Measurements from ENCODE around the gene GPR78.
"Not testable (repeated sequence)": the region's sequence is repeated elsewhere in the genome, so short reads cannot be mapped to it uniquely, and the experiment has no call there.

The GPR78 gene

GRCh38 chr4:8564595-8564994, 15.6 kb upstream of the GPR78 start:
- DNase-seq (ENCODE audit: low spot score), result no peak

DNA sequence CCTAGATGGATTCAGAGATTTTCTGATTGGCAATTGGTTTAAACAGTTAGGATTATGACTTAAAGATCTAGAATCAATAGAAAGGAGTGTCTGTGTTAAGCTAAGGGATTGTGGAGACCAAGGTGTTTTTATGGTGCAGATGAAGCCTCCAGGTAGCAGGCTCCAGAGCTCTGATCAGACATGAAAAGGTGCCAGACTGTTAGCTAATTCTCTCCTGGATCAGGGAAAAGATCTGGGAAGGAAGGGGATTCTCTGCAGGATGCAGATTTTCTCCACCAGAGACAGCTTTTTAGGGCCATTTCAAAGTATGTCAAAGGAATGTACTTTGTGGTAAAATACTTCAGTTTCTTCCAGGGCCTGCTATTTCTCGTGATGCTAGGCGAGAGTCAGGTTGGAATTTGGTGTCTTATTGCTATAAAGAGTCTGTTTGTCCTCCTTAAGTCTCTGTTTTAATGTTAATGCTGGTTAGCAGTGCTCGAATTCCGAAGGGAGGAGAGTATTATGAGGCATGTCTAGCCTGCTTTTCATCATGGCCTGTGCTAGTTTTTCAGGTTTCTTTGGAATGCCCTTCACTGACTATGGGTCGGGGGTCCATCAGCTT, 12.0 kb upstream of the GPR78 start:
- no peak for DNase-seq (ENCODE audit: low spot score)

- DNase-seq (ENCODE audit: low spot score), result no peak
Observed at GRCh38 chr4:8570201-8570600, 10.0 kb upstream of the GPR78 start.

GRCh38 chr4:8571702-8572685, 8.2 kb upstream of the GPR78 start:
- DNase-seq (ENCODE audit: low spot score), result no peak

- DNase-seq (ENCODE audit: low spot score), result no peak
Observed at GRCh38 chr4:8573266-8573665, 6.9 kb upstream of the GPR78 start.

GRCh38 chr4:8574796-8575370, 5.3 kb upstream of the GPR78 start:
- DNase-seq (ENCODE audit: low spot score), result no peak

- DNase-seq (ENCODE audit: low spot score), result no peak
Observed at GRCh38 chr4:8575457-8575856, 4.7 kb upstream of the GPR78 start.

DNA sequence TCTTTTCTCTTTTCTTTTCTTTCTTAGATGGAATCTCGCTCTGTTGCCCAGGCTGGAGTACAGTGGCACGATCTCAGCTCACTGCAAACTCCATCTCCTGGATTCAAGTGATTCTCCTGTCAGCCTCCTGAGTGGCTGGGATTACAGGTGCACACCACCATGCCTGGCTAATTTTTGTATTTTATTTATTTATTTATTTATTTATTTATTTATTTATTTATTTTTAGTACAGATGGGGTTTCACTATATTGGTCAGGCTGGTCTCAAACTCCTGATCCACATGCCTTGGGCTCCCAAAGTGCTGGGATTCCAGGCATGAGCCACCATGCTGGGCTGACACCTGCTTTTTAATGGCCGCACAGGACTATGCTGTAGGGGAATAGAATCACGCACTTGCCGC, 3.6 kb upstream of the GPR78 start:
- DNase-seq (ENCODE audit: low spot score), result not testable (repeated sequence)

DNA sequence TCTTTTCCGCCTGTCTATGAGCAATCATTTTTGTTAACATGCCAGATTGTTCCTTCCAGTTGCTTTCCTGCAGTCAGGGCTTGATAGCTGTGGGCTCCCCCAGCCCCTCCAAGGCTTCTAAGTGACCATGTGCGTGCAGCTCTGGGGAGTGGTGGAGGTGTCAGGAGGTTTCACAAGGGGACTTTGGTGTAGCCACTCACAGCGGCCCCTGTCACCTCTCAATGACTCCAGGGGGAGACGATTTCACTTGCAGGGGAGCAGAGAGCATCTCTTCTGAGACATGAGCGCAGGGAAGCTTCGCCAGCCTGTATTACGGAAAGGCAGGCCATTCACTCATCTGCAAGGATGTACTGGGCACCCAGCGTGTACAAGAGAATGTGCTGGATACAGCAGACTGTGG, 3.1 kb upstream of the GPR78 start:
- no peak for DNase-seq (ENCODE audit: low spot score)

GRCh38 chr4:8577972-8578371, 2.2 kb upstream of the GPR78 start:
- DNase-seq (ENCODE audit: low spot score), result no peak

- DNase-seq (ENCODE audit: low spot score), result no peak
Observed at GRCh38 chr4:8578717-8579116, 1.5 kb upstream of the GPR78 start.

- no peak for DNase-seq (ENCODE audit: low spot score)
Observed at GRCh38 chr4:8579526-8580320, 469 bp upstream of the GPR78 start.

DNA sequence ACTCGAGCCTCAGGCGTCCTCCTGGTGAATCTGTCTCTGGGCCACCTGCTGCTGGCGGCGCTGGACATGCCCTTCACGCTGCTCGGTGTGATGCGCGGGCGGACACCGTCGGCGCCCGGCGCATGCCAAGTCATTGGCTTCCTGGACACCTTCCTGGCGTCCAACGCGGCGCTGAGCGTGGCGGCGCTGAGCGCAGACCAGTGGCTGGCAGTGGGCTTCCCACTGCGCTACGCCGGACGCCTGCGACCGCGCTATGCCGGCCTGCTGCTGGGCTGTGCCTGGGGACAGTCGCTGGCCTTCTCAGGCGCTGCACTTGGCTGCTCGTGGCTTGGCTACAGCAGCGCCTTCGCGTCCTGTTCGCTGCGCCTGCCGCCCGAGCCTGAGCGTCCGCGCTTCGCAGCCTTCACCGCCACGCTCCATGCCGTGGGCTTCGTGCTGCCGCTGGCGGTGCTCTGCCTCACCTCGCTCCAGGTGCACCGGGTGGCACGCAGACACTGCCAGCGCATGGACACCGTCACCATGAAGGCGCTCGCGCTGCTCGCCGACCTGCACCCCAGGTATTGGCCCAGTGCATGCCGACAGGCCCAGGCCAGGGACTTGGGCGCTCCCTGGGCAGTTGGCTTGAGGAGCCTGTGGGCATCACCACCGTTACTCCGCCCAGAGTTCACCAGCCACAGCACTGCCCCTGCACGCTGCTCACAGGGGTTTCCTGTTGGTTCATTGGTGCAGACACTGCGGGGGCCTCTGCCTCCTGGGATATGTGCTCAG, 1.1 kb downstream of the GPR78 start:
- no peak for DNase-seq (ENCODE audit: low spot score)

GRCh38 chr4:8582016-8582415, 1.8 kb downstream of the GPR78 start:
- no peak for DNase-seq (ENCODE audit: low spot score)

GRCh38 chr4:8582436-8582835, 2.2 kb downstream of the GPR78 start:
- DNase-seq (ENCODE audit: low spot score), result no peak

GRCh38 chr4:8582941-8583654, 2.9 kb downstream of the GPR78 start:
- no peak for DNase-seq (ENCODE audit: low spot score)

DNA sequence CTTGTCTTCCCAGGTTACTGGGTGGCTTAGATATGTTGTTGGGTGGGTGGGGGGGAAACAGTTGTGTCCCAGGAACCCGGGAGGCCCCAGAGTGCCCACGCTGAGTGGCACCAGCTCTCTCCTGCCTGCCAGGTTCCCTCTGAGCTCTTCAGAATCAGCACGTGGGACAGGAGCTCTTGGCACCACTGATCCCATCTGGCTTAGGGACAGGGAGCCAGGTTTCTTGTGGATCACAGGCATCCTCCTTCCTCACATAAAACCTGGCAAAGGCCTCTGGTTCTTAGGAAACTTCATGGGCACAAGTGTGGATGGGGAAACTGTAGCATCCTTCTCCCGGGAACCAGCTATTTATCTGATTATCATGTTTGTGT, 3.4 kb downstream of the GPR78 start:
- no peak for DNase-seq (ENCODE audit: low spot score)

DNA sequence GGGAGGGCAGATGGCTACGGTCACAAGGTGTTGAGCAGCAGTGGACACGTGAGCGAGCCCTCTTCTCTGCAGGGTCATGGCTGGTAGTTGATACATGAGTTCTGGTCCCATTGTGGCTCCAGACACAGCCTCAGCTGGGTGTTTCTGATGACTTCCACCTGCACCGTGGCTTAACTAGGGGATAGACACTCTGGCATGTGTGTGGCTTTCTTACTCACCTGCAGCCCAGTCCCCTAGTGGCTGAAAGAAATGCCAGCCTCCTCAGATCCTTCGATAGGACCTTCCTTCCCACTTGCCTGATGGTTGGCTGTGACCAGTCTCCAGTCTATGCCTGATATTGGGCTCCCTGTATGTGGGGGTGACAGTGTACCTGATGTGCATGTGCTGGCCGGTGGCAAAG, 5.0 kb downstream of the GPR78 start:
- no peak for DNase-seq (ENCODE audit: low spot score)

DNA sequence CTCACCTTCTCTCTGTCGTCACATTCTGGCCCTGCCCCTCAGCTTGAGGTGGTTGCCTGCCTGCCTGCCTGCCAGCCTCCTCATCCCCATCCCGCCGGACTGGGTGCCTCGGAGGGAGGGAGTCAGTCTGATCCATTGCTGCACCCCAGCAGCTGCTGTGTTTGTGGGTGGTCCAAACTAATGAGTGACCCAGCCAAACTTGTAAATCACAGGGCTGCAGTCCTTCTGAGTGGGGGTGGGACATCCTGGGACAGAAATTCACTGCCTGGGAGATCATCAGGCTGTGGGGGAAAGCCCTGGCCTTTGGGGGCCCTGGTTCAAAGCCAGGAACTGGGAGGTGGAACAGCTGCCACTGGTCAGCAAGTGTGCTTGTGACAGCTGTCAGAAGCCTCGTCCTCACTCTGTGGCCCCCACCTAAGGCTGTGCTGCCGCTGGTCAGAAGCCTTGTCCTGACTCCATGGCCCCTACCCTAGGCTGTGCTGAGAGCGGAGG, 5.6 kb downstream of the GPR78 start:
- no peak for DNase-seq (ENCODE audit: low spot score)

DNA sequence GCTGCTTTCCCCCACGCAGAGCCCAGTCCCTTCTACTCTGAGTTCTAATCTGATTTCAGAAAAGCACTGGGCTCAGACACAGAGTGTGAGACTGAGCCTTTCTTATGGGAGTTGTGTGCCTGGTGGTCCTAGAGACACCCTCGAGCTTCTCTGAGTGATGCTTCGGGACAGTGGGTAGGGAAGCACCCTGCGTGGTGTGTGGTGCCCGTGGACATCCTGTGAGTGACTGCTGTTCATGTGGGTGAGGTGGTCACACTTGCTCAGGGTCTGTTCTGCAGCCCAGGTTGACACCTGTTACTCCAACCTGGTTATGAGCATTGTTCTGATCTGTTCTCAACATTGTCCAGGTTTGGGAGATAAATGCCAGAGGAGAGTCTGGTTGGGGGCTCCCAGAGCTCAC, 6.1 kb downstream of the GPR78 start:
- no peak for DNase-seq (ENCODE audit: low spot score)

All from kidney capillary endothelial cell (primary cell).